NCI-H2227 (cell line): ENCODE data around the gene ATF7.
"Not testable (repeated sequence)": the region's sequence is repeated elsewhere in the genome, so short reads cannot be mapped to it uniquely, and the experiment has no call there.

Experiments
- DNase-seq: peaks from one replicate; lab custom pipeline; 2025; ENCODE audit not compliant: unreplicated experiment; lab: John Stamatoyannopoulos, UW

ATF7 gene

GRCh38 chr12:53625946-53626701, at the start of gene ATF7:
Gene ATF7, minus strand, starts transcription at chr12:53626382. Its CDS starts 25,382 bp downstream, at chr12:53601000.
- peak; percentile 96 for DNase-seq

GRCh38 chr12:53674977-53675700, 49.0 kb upstream of the ATF7 start:
- DNase-seq = no peak

- DNase-seq = no peak
These were observed 44.8 kb upstream of the ATF7 start for GRCh38 chr12:53670971-53671370.

- DNase-seq = no peak
These were observed 44.1 kb upstream of the ATF7 start for GRCh38 chr12:53670308-53670707.

GRCh38 chr12:53667080-53667479, 40.9 kb upstream of the ATF7 start:
- no peak for DNase-seq

GRCh38 chr12:53664936-53665335, 38.8 kb upstream of the ATF7 start:
- DNase-seq = no peak

- no peak for DNase-seq
These were observed 38.0 kb upstream of the ATF7 start for GRCh38 chr12:53664191-53664590.

GRCh38 chr12:53660041-53660440, 33.9 kb upstream of the ATF7 start:
- DNase-seq = no peak

- DNase-seq = no peak
These were observed 33.4 kb upstream of the ATF7 start for GRCh38 chr12:53659571-53659981.

- DNase-seq = no peak
These were observed 32.9 kb upstream of the ATF7 start for GRCh38 chr12:53659011-53659551.

GRCh38 chr12:53657041-53657440, 30.9 kb upstream of the ATF7 start:
- no peak for DNase-seq

GRCh38 chr12:53653595-53653994, 27.4 kb upstream of the ATF7 start:
- DNase-seq = no peak

GRCh38 chr12:53652366-53652765, 26.2 kb upstream of the ATF7 start:
- no peak for DNase-seq

GRCh38 chr12:53651737-53652136, 25.6 kb upstream of the ATF7 start:
- no peak for DNase-seq

- not testable (repeated sequence) for DNase-seq
These were observed 20.1 kb upstream of the ATF7 start for GRCh38 chr12:53646300-53646699.

- DNase-seq = no peak
These were observed 19.0 kb upstream of the ATF7 start for GRCh38 chr12:53645165-53645564.

GRCh38 chr12:53644133-53644532, 18.0 kb upstream of the ATF7 start:
- no peak for DNase-seq

- DNase-seq = no peak
These were observed 17.2 kb upstream of the ATF7 start for GRCh38 chr12:53643232-53643979.

GRCh38 chr12:53638057-53638456, 11.9 kb upstream of the ATF7 start:
- DNase-seq = no peak

- DNase-seq = no peak
These were observed 10.5 kb upstream of the ATF7 start for GRCh38 chr12:53636641-53637040.

- DNase-seq = not testable (repeated sequence)
These were observed 9.5 kb upstream of the ATF7 start for GRCh38 chr12:53635708-53636107.
